DMS 273 (cell line): ENCODE data around the gene BET1L.
"Not testable (repeated sequence)": the region's sequence is repeated elsewhere in the genome, so short reads cannot be mapped to it uniquely, and the experiment has no call there.

Source experiments
- DNase-seq: peaks from one replicate; lab custom pipeline; 2025; ENCODE audit not compliant: unreplicated experiment; lab: John Stamatoyannopoulos, UW

BET1L gene

GRCh38 chr11:197741-198235 is 9.4 kb downstream of the BET1L start:
- DNase-seq = no peak

GRCh38 chr11:196786-197731 is 10.1 kb downstream of the BET1L start:
- no peak for DNase-seq

GRCh38 chr11:193481-193880 is 13.7 kb downstream of the BET1L start:
- not testable (repeated sequence) for DNase-seq

- not testable (repeated sequence) for DNase-seq
Measured at GRCh38 chr11:192674-193128, 14.5 kb downstream of the BET1L start, which contains the start of gene SCGB1C1. SCGB1C1 (plus strand) TSS chr11:193078; CDS start chr11:193100, 22 bp downstream.

GRCh38 chr11:191490-192478 is 15.4 kb downstream of the BET1L start:
- not testable (repeated sequence) for DNase-seq

GRCh38 chr11:190546-190945 is 16.7 kb downstream of the BET1L start:
- DNase-seq = not testable (repeated sequence)

GRCh38 chr11:189843-190311 is 17.3 kb downstream of the BET1L start:
- not testable (repeated sequence) for DNase-seq

GRCh38 chr11:189200-189783 is 17.9 kb downstream of the BET1L start:
- not testable (repeated sequence) for DNase-seq

GRCh38 chr11:180242-180641 is 27.0 kb downstream of the BET1L start:
- not testable (repeated sequence) for DNase-seq
